ENCODE data around the gene OGFOD2. TPM values are rescaled to one million over a fixed set of nuclear protein-coding genes. Genes with fewer than 3 reads are reported as not detected.

OGFOD2 gene
- polyA plus RNA-seq, 1 donor (not counting 4 experiments of a cell fraction or from before 2014, with no cell fraction given): 6.9 TPM

DNA sequence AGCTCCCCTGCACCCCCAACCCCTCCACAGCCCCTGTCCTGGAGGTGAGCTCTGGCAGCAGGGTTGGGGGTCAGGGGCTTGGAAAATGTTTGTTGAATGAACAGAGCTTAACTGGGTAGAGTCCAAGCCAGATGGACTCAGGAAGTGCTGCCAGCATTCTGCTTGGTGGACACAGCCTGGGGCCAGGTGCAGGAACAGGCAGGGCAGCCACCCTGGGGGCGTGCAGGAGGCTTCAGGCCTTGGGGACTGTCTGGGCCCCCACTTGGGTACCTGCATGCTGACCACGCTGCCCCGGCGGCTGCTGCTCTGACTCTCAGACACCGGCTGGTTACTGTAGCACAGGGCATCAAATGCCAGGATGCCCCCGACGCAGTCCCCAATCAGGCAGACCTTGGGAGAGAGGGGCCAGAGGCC is 21.2 kb downstream of the OGFOD2 start:
- Histone ChIP-seq H4K20me1 (ENCODE audit: control insufficient read depth, extremely low read depth, insufficient read depth, low read length) (no peaks in the 10 kb centered on the region), H3K4me3 (ENCODE audit: control insufficient read depth in 2 of 3, extremely low read depth in 1 of 3, insufficient read depth in 2 of 3, low read depth in 1 of 3, low read length in 3 of 3) (no peak overlapping the region), H3K27ac (ENCODE audit: control insufficient read depth, insufficient read depth, low read length) (no peak overlapping the region), H2AFZ (ENCODE audit: control insufficient read depth, low read length) (no peak overlapping the region), H3K4me1 (ENCODE audit: control insufficient read depth, extremely low read depth, insufficient read depth, low read length) (no peaks in the 10 kb centered on the region), H3K27me3 (ENCODE audit: control insufficient read depth, extremely low read depth, insufficient read depth, low read length) (no peaks in the 10 kb centered on the region), H3K9ac (ENCODE audit: control insufficient read depth, extremely low read depth, insufficient read depth, low read length) (no peak overlapping the region), H3K36me3 (ENCODE audit: control insufficient read depth in 2 of 2, extremely low read depth in 1 of 2, insufficient read depth in 2 of 2, low read length in 2 of 2) (peaks cover 0 to 5% of the 10 kb centered on the region in 2 experiments), H3K79me2 (ENCODE audit: control insufficient read depth, insufficient read depth, low read length) (no peaks in the 10 kb centered on the region), H3K9me1 (ENCODE audit: control insufficient read depth, extremely low read depth, insufficient read depth, low read length) (no peaks in the 10 kb centered on the region), H3K4me2 (ENCODE audit: control insufficient read depth, extremely low read depth, insufficient read depth, low read depth, low read length) (no peak overlapping the region), H3K9me3 (ENCODE audit: control insufficient read depth, low read depth, low read length) (no peaks in the 10 kb centered on the region)
- TF ChIP-seq EZH2 (IDR thresholded peaks at IDR 0.05; ENCODE audit: low read length): no peak
- TF ChIP-seq, protein P1, sequence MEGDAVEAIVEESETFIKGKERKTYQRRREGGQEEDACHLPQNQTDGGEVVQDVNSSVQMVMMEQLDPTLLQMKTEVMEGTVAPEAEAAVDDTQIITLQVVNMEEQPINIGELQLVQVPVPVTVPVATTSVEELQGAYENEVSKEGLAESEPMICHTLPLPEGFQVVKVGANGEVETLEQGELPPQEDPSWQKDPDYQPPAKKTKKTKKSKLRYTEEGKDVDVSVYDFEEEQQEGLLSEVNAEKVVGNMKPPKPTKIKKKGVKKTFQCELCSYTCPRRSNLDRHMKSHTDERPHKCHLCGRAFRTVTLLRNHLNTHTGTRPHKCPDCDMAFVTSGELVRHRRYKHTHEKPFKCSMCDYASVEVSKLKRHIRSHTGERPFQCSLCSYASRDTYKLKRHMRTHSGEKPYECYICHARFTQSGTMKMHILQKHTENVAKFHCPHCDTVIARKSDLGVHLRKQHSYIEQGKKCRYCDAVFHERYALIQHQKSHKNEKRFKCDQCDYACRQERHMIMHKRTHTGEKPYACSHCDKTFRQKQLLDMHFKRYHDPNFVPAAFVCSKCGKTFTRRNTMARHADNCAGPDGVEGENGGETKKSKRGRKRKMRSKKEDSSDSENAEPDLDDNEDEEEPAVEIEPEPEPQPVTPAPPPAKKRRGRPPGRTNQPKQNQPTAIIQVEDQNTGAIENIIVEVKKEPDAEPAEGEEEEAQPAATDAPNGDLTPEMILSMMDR (optimal IDR thresholded peaks at IDR 0.05 in 1 of 3, IDR thresholded peaks at IDR 0.05 in 1 of 3, conservative IDR thresholded peaks at IDR 0.05 in 1 of 3; ENCODE audit: extremely low read depth in 1 of 3, insufficient read depth in 2 of 3, low read length in 3 of 3): no peak
- FAIRE-seq (no peak), DNase-seq (ENCODE audit: low read depth, low spot score) (no peak)
- dilution Hi-C loops (cut with MboI; ENCODE audit: extremely low pct_ligation_motif_present, low sequenced_read_pairs): no loop called here

DNA sequence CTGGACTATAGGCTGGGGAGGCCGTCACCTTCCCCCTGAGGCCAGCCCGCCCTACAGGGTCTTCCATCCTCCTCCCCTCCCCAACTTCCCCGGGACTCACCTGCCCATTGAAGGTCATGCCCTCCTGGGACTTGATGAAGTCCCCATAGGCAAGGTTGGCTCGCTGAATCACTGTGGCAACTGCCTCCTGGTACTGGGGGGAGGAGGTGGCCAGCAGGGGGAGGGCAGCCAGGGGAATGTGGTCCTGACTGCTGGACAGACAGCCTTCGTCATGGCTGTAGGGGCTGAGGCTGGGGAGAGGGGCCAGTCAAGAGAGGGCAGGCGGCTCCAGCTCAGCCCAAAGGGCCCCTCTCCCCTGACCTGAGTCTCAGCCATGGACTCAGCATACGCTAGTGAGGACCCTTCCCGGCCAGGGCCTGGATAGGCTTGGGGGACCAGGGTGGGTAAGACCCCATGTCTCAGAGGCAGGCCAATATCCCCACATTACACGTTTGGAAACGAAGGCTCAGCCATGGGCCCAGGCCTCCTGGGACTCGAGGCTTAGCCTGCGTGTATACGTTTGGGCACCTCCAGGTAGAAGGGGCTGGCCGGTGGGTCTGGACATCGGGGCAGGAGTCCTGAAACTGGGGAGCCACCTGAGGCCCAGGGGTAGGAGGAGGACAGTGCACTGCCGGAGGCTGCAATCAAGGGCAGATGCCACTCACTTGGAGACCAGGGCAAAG is 21.7 kb downstream of the OGFOD2 start:
- H3K79me2 ChIP-seq (ENCODE audit: control insufficient read depth, insufficient read depth, low read length): no peaks in the 10 kb centered on the region
- no peak overlapping the region for H3K4me2 ChIP-seq (ENCODE audit: control insufficient read depth, extremely low read depth, insufficient read depth, low read depth, low read length)
- H3K36me3 ChIP-seq (ENCODE audit: control insufficient read depth in 2 of 2, extremely low read depth in 1 of 2, insufficient read depth in 2 of 2, low read length in 2 of 2): peaks cover 0 to 5% of the 10 kb centered on the region in 2 experiments
- no peak for FAIRE-seq
- H3K9me3 ChIP-seq (ENCODE audit: control insufficient read depth, low read depth, low read length): no peaks in the 10 kb centered on the region
- no peaks in the 10 kb centered on the region for H3K9me1 ChIP-seq (ENCODE audit: control insufficient read depth, extremely low read depth, insufficient read depth, low read length)
- H3K4me1 ChIP-seq (ENCODE audit: control insufficient read depth, extremely low read depth, insufficient read depth, low read length): no peaks in the 10 kb centered on the region
- dilution Hi-C loops (cut with MboI; ENCODE audit: extremely low pct_ligation_motif_present, low sequenced_read_pairs): no loop called here
- H2AFZ ChIP-seq (ENCODE audit: control insufficient read depth, low read length): no peak overlapping the region
- H3K9ac ChIP-seq (ENCODE audit: control insufficient read depth, extremely low read depth, insufficient read depth, low read length): no peak overlapping the region
- H4K20me1 ChIP-seq (ENCODE audit: control insufficient read depth, extremely low read depth, insufficient read depth, low read length): no peaks in the 10 kb centered on the region
- H3K27ac ChIP-seq (ENCODE audit: control insufficient read depth, insufficient read depth, low read length): no peak overlapping the region
- no peak overlapping the region for H3K4me3 ChIP-seq (ENCODE audit: control insufficient read depth in 2 of 3, extremely low read depth in 1 of 3, insufficient read depth in 2 of 3, low read depth in 1 of 3, low read length in 3 of 3)
- DNase-seq (ENCODE audit: low read depth, low spot score): no peak
- TF ChIP-seq EZH2 (IDR thresholded peaks at IDR 0.05; ENCODE audit: low read length): no peak
- TF ChIP-seq, protein P1 (optimal IDR thresholded peaks at IDR 0.05 in 1 of 3, IDR thresholded peaks at IDR 0.05 in 1 of 3, conservative IDR thresholded peaks at IDR 0.05 in 1 of 3; ENCODE audit: extremely low read depth in 1 of 3, insufficient read depth in 2 of 3, low read length in 3 of 3): no peak
- no peaks in the 10 kb centered on the region for H3K27me3 ChIP-seq (ENCODE audit: control insufficient read depth, extremely low read depth, insufficient read depth, low read length)
